Suprapubic skin (tissue), 4 donors: ENCODE data around the gene PPP2R2C. TPM values are rescaled to one million over a fixed set of nuclear protein-coding genes. Genes with fewer than 3 reads are reported as not detected.

Experiments used
- DNase-seq, 2 donors: peaks; one replicate each; pipeline ENCODE4 v3.0.0-alpha.2; 2019; ENCODE audit warnings: low spot score in 2 of 2
- H3K27ac ChIP-seq: fragments of 200-600 bp; sonication (generic); one replicate; pipeline ENCODE4 v1.5.1; 2019
- H3K27me3 ChIP-seq: fragments of 200-600 bp; sonication (generic); one replicate; pipeline ENCODE4 v1.5.1; 2019
- H3K36me3 ChIP-seq: fragments of 200-600 bp; sonication (generic); one replicate; pipeline ENCODE4 v1.5.1; 2019
- H3K4me1 ChIP-seq: fragments of 200-600 bp; sonication (generic); one replicate; pipeline ENCODE4 v1.5.1; 2019
- H3K4me3 ChIP-seq: fragments of 200-600 bp; sonication (generic); one replicate; pipeline ENCODE4 v1.5.1; 2019; ENCODE audit warnings: mild to moderate bottlenecking
- H3K9me3 ChIP-seq: fragments of 200-600 bp; sonication (generic); one replicate; pipeline ENCODE4 v1.5.1; 2019
- CTCF ChIP-seq, 2 donors: fragments of 200-600 bp in 1 of 2; fragments of 450-650 bp in 1 of 2; sonication (generic) in 1 of 2; IDR thresholded peaks; one replicate each; pipeline ENCODE4 v1.5.1; 2016 to 2019; ENCODE audit warnings: antibody characterized with exemption in 2 of 2, mild to moderate bottlenecking in 1 of 2, moderate library complexity in 1 of 2
- EP300 ChIP-seq: sonication (generic); formaldehyde crosslinking; IDR thresholded peaks from one replicate; pipeline ENCODE4 v1.6.1; 2017; ENCODE audit warnings: antibody characterized with exemption
- POLR2A ChIP-seq, 2 donors: fragments of 450-650 bp; IDR thresholded peaks; one replicate each; pipeline ENCODE4 v1.6.1; 2017; ENCODE audit warnings: antibody characterized with exemption in 2 of 2, mild to moderate bottlenecking in 2 of 2, moderate library complexity in 2 of 2
- POLR2AphosphoS5 ChIP-seq, 3 donors: sonication (generic); formaldehyde crosslinking; IDR thresholded peaks; one replicate each; pipeline ENCODE4 v1.6.1; 2017; ENCODE audit warnings: antibody characterized with exemption in 3 of 3
- WGBS: methylation state at CpG from one replicate; pipeline ENCODE4 v1.1.5; 2018; 5-methylcytosine and 5-hydroxymethylcytosine counted together
- total RNA-seq, 4 donors: library from RNA; depleted of rRNA; stranded (reverse); fragments of >200 nt; gene quantifications; one replicate each; pipeline ENCODE4 v1.1.0, GENCODE V29; 2016

PPP2R2C gene
- total RNA-seq, 4 donors from 2014 or later = 42.5 to 81.5 (median 61.0) TPM

GRCh38 chr4:6441202-6441582 lies 31.2 kb downstream of the PPP2R2C start:
- no peak for DNase-seq
- peaks cover 24% of the 10 kb centered on the region for H3K27me3 ChIP-seq
- 77% methylated on average over 6 of the region's 6 CpGs for WGBS

GRCh38 chr4:6440506-6441201 lies 31.8 kb downstream of the PPP2R2C start:
- no peak overlapping the region for H3K4me3 ChIP-seq
- no peaks in the 10 kb centered on the region for H3K36me3 ChIP-seq
- no peaks in the 10 kb centered on the region for H3K4me1 ChIP-seq
- DNase-seq = no peak
- no peak overlapping the region for H3K27ac ChIP-seq
- 47% methylated on average over 2 of the region's 8 CpGs for WGBS
- TF ChIP-seq EP300 (no peak), POLR2AphosphoS5 (IDR thresholded peaks at IDR 0.05) (no peak), CTCF (IDR thresholded peaks at IDR 0.05) (no peak), POLR2A (IDR thresholded peaks at IDR 0.05) (no peak)
- peaks cover 22% of the 10 kb centered on the region for H3K27me3 ChIP-seq
- no peaks in the 10 kb centered on the region for H3K9me3 ChIP-seq

More at GRCh38 chr4:6441202-6441582, 31.2 kb downstream of the PPP2R2C start:
- no peaks in the 10 kb centered on the region for H3K9me3 ChIP-seq
- peaks cover under 1% of the 10 kb centered on the region for H3K4me1 ChIP-seq
- H3K27ac ChIP-seq = no peak overlapping the region
- H3K4me3 ChIP-seq = no peak overlapping the region
- TF ChIP-seq POLR2AphosphoS5 (IDR thresholded peaks at IDR 0.05) (no peak), POLR2A (IDR thresholded peaks at IDR 0.05) (no peak), CTCF (IDR thresholded peaks at IDR 0.05) (no peak), EP300 (no peak)
- no peaks in the 10 kb centered on the region for H3K36me3 ChIP-seq

- no peaks in the 10 kb centered on the region for H3K9me3 ChIP-seq
- H3K4me1 ChIP-seq = no peaks in the 10 kb centered on the region
- no peaks in the 10 kb centered on the region for H3K36me3 ChIP-seq
- no peak for DNase-seq
- H3K27ac ChIP-seq = no peak overlapping the region
- WGBS = 49% methylated on average over 6 of the region's 6 CpGs
- H3K27me3 ChIP-seq = peaks cover 15% of the 10 kb centered on the region
- H3K4me3 ChIP-seq = no peak overlapping the region
- TF ChIP-seq CTCF (IDR thresholded peaks at IDR 0.05) = no peak
- no peak for TF ChIP-seq POLR2A (IDR thresholded peaks at IDR 0.05)
These were observed 33.2 kb downstream of the PPP2R2C start for GRCh38 chr4:6439120-6439762.

- no peak overlapping the region for H3K4me3 ChIP-seq
- no peaks in the 10 kb centered on the region for H3K36me3 ChIP-seq
- 53% methylated on average over 5 of the region's 5 CpGs for WGBS
- no peaks in the 10 kb centered on the region for H3K9me3 ChIP-seq
- TF ChIP-seq POLR2AphosphoS5 (IDR thresholded peaks at IDR 0.05) (no peak), POLR2A (IDR thresholded peaks at IDR 0.05) (no peak), CTCF (IDR thresholded peaks at IDR 0.05) (no peak), EP300 (no peak)
- no peaks in the 10 kb centered on the region for H3K4me1 ChIP-seq
- DNase-seq = no peak
- no peak overlapping the region for H3K27ac ChIP-seq
- H3K27me3 ChIP-seq = peaks cover 3% of the 10 kb centered on the region
These were observed 34.6 kb downstream of the PPP2R2C start for GRCh38 chr4:6437826-6438238.

GRCh38 chr4:6435010-6435409 lies 37.4 kb downstream of the PPP2R2C start:
- TF ChIP-seq CTCF (IDR thresholded peaks at IDR 0.05) (no peak), POLR2A (IDR thresholded peaks at IDR 0.05) (no peak), POLR2AphosphoS5 (IDR thresholded peaks at IDR 0.05) (no peak), EP300 (no peak)
- Histone ChIP-seq H3K4me1 (no peaks in the 10 kb centered on the region), H3K9me3 (no peaks in the 10 kb centered on the region), H3K27ac (no peak overlapping the region), H3K4me3 (no peak overlapping the region), H3K27me3 (no peaks in the 10 kb centered on the region), H3K36me3 (no peaks in the 10 kb centered on the region)
- DNase-seq = no peak
